ENCODE results near the gene SUMO4. TPM values are rescaled to one million over a fixed set of nuclear protein-coding genes. Genes with fewer than 3 reads are reported as not detected.

SUMO4 gene
- total and polyA plus RNA-seq, 8 donors, result 1.2 to 7.7 (median 4.0) TPM; not detected in 4

- H3K27ac ChIP-seq, result no peak overlapping the region
- intact Hi-C loops (cut with DNase I; ENCODE audit: low total_unique reads), result no loop called here
Observed at GRCh38 chr6:149387779-149388512, 12.1 kb upstream of the SUMO4 start.

GRCh38 chr6:149389509-149390297, 10.4 kb upstream of the SUMO4 start:
- Histone ChIP-seq H3K27ac (no peak overlapping the region), H3K27me3 (no peaks in the 10 kb centered on the region), H3K4me1 (peaks cover 0 to 20% (median 9%) of the 10 kb centered on the region in 4 donors), H3K36me3 (peaks cover 0 to 12% (median 0%) of the 10 kb centered on the region in 4 donors), H3K4me3 (no peak overlapping the region), H3K9me3 (no peaks in the 10 kb centered on the region)
- no peak for DNase-seq
- TF ChIP-seq EP300 (IDR thresholded peaks at IDR 0.05) (no peak), CTCF (IDR thresholded peaks at IDR 0.05) (no peak), POLR2A (IDR thresholded peaks at IDR 0.05) (no peak), POLR2AphosphoS5 (IDR thresholded peaks at IDR 0.05) (no peak)
- WGBS, 5 donors, result 84 to 93% (median 91%) methylated on average over 3 of the region's 3 CpGs
- intact Hi-C loops (cut with DNase I; ENCODE audit: low total_unique reads), result no loop called here

More at GRCh38 chr6:149387779-149388512, 12.1 kb upstream of the SUMO4 start:
- 33 to 80% (median 42%) methylated on average over 1 of the region's 1 CpG for WGBS, 5 donors
- peak in 1 of 2 donors; percentile 21 for DNase-seq
- Histone ChIP-seq H3K36me3 (peaks cover 3 to 22% (median 6%) of the 10 kb centered on the region in 4 donors), H3K9me3 (no peaks in the 10 kb centered on the region), H3K4me1 (peaks cover 0 to 20% (median 8%) of the 10 kb centered on the region in 4 donors), H3K4me3 (no peak overlapping the region), H3K27me3 (no peaks in the 10 kb centered on the region)
- TF ChIP-seq CTCF (IDR thresholded peaks at IDR 0.05) (no peak), EP300 (IDR thresholded peaks at IDR 0.05) (no peak)

GRCh38 chr6:149392093-149392492, 8.0 kb upstream of the SUMO4 start:
- no peaks in the 10 kb centered on the region for H3K27me3 ChIP-seq
- peaks cover 0 to 22% (median 10%) of the 10 kb centered on the region in 4 donors for H3K4me1 ChIP-seq
- peaks cover 0 to 12% (median 1%) of the 10 kb centered on the region in 4 donors for H3K36me3 ChIP-seq
- intact Hi-C loops (cut with DNase I; ENCODE audit: low total_unique reads), result no loop called here
- TF ChIP-seq EP300 (IDR thresholded peaks at IDR 0.05) (no peak), CTCF (IDR thresholded peaks at IDR 0.05) (no peak), POLR2A (IDR thresholded peaks at IDR 0.05) (no peak)
- no peak overlapping the region for H3K4me3 ChIP-seq
- no peak overlapping the region for H3K27ac ChIP-seq
- no peaks in the 10 kb centered on the region for H3K9me3 ChIP-seq
- WGBS, 5 donors, result 91 to 97% (median 92%) methylated on average over 6 of the region's 6 CpGs
- DNase-seq, result no peak

GRCh38 chr6:149392535-149392934, 7.5 kb upstream of the SUMO4 start:
- Histone ChIP-seq H3K36me3 (peaks cover 0 to 14% (median 2%) of the 10 kb centered on the region in 4 donors), H3K4me3 (no peak overlapping the region), H3K4me1 (peaks cover 0 to 25% (median 10%) of the 10 kb centered on the region in 4 donors), H3K27ac (no peak overlapping the region), H3K9me3 (no peaks in the 10 kb centered on the region), H3K27me3 (no peaks in the 10 kb centered on the region)
- no peak for DNase-seq
- no peak for TF ChIP-seq EP300 (IDR thresholded peaks at IDR 0.05)
- intact Hi-C loops (cut with DNase I; ENCODE audit: low total_unique reads), result no loop called here

Measured in stomach (tissue), 9 donors.